T-helper 1 cell treated with Interleukin-12 subunit alpha and Interleukin-12 subunit beta and Interleukin-4 antibody, amounts not matched to agents 30 μg/mL and 1 μg/mL, for 36 hours (primary cell): ENCODE measurements around the gene DNM3.
"Not testable (repeated sequence)": the region's sequence is repeated elsewhere in the genome, so short reads cannot be mapped to it uniquely, and the experiment has no call there.

Experiments
- H3K27ac Mint-ChIP-seq: one replicate; pipeline ENCODE4 v1.8.0; 2021; ENCODE audit warnings: mild to moderate bottlenecking, mixed read lengths
- H3K27me3 Mint-ChIP-seq: one replicate; pipeline ENCODE4 v1.8.0; 2021; ENCODE audit warnings: low read depth, mixed read lengths
- H3K36me3 Mint-ChIP-seq: one replicate; pipeline ENCODE4 v1.8.0; 2021; ENCODE audit warnings: low read depth, mixed read lengths
- H3K4me1 Mint-ChIP-seq: one replicate; pipeline ENCODE4 v1.8.0; 2021; ENCODE audit warnings: low read depth, mixed read lengths
- H3K4me3 Mint-ChIP-seq: one replicate; pipeline ENCODE4 v1.8.0; 2021; ENCODE audit warnings: mild to moderate bottlenecking, moderate library complexity, mixed read lengths
- H3K9me3 Mint-ChIP-seq: one replicate; pipeline ENCODE4 v1.8.0; 2021; ENCODE audit warnings: mixed read lengths

Gene DNM3

GRCh38 chr1:172003766-172004530 is 162.7 kb downstream of the DNM3 start:
- Mint-ChIP-seq H3K27me3 (no peaks in the 10 kb centered on the region), H3K36me3 (no peaks in the 10 kb centered on the region), H3K27ac (no peak overlapping the region), H3K4me3 (no peak overlapping the region), H3K4me1 (no peaks in the 10 kb centered on the region), H3K9me3 (no peaks in the 10 kb centered on the region)

GRCh38 chr1:172004671-172005070 is 163.4 kb downstream of the DNM3 start:
- H3K27ac Mint-ChIP-seq: no peak overlapping the region
- no peaks in the 10 kb centered on the region for H3K4me1 Mint-ChIP-seq
- H3K9me3 Mint-ChIP-seq: no peaks in the 10 kb centered on the region
- H3K27me3 Mint-ChIP-seq: no peaks in the 10 kb centered on the region
- H3K4me3 Mint-ChIP-seq: no peak overlapping the region
- no peaks in the 10 kb centered on the region for H3K36me3 Mint-ChIP-seq

GRCh38 chr1:172005856-172006255 is 164.6 kb downstream of the DNM3 start:
- no peaks in the 10 kb centered on the region for H3K27me3 Mint-ChIP-seq
- H3K27ac Mint-ChIP-seq: no peak overlapping the region
- peaks cover 1% of the 10 kb centered on the region for H3K36me3 Mint-ChIP-seq
- H3K4me3 Mint-ChIP-seq: no peak overlapping the region
- H3K4me1 Mint-ChIP-seq: no peaks in the 10 kb centered on the region
- H3K9me3 Mint-ChIP-seq: peaks cover 6% of the 10 kb centered on the region

GRCh38 chr1:172006660-172007059 is 165.4 kb downstream of the DNM3 start:
- H3K9me3 Mint-ChIP-seq: peaks cover 6% of the 10 kb centered on the region
- no peak overlapping the region for H3K27ac Mint-ChIP-seq
- H3K4me3 Mint-ChIP-seq: no peak overlapping the region
- H3K36me3 Mint-ChIP-seq: peaks cover 1% of the 10 kb centered on the region
- peaks cover under 1% of the 10 kb centered on the region for H3K27me3 Mint-ChIP-seq
- no peaks in the 10 kb centered on the region for H3K4me1 Mint-ChIP-seq

GRCh38 chr1:172018727-172019311 is 177.5 kb downstream of the DNM3 start:
- Mint-ChIP-seq H3K4me1 (no peaks in the 10 kb centered on the region), H3K4me3 (no peak overlapping the region)

GRCh38 chr1:172019976-172020375 is 178.7 kb downstream of the DNM3 start:
- no peak overlapping the region for H3K4me3 Mint-ChIP-seq
- peaks cover 3% of the 10 kb centered on the region for H3K9me3 Mint-ChIP-seq
- no peak overlapping the region for H3K27ac Mint-ChIP-seq
- H3K27me3 Mint-ChIP-seq: peaks cover 30% of the 10 kb centered on the region
- H3K36me3 Mint-ChIP-seq: no peaks in the 10 kb centered on the region
- no peaks in the 10 kb centered on the region for H3K4me1 Mint-ChIP-seq

More at GRCh38 chr1:172018727-172019311, 177.5 kb downstream of the DNM3 start:
- H3K9me3 Mint-ChIP-seq: peaks cover 3% of the 10 kb centered on the region
- peaks cover 37% of the 10 kb centered on the region for H3K27me3 Mint-ChIP-seq
- H3K36me3 Mint-ChIP-seq: no peaks in the 10 kb centered on the region
- H3K27ac Mint-ChIP-seq: no peak overlapping the region

- H3K36me3 Mint-ChIP-seq: no peaks in the 10 kb centered on the region
- H3K4me1 Mint-ChIP-seq: no peaks in the 10 kb centered on the region
- peaks cover 20% of the 10 kb centered on the region for H3K27me3 Mint-ChIP-seq
- H3K4me3 Mint-ChIP-seq: no peak overlapping the region
- H3K9me3 Mint-ChIP-seq: peaks cover 4% of the 10 kb centered on the region
- no peak overlapping the region for H3K27ac Mint-ChIP-seq
Observed at GRCh38 chr1:172024516-172024915, 183.2 kb downstream of the DNM3 start.

GRCh38 chr1:172024944-172025738 is 183.8 kb downstream of the DNM3 start:
- peaks cover 15% of the 10 kb centered on the region for H3K27me3 Mint-ChIP-seq
- H3K36me3 Mint-ChIP-seq, H3K9me3 Mint-ChIP-seq, H3K4me1 Mint-ChIP-seq, H3K4me3 Mint-ChIP-seq, H3K27ac Mint-ChIP-seq: not testable (repeated sequence)

GRCh38 chr1:172040466-172040865 is 199.2 kb downstream of the DNM3 start:
- Mint-ChIP-seq H3K27ac (no peak overlapping the region), H3K4me3 (no peak overlapping the region), H3K27me3 (no peaks in the 10 kb centered on the region), H3K9me3 (peaks cover 6% of the 10 kb centered on the region), H3K36me3 (peaks cover 5% of the 10 kb centered on the region), H3K4me1 (peaks cover 4% of the 10 kb centered on the region)

GRCh38 chr1:172041102-172041501 is 199.8 kb downstream of the DNM3 start:
- Mint-ChIP-seq H3K27me3 (no peaks in the 10 kb centered on the region), H3K27ac (no peak overlapping the region), H3K4me3 (no peak overlapping the region), H3K9me3 (peaks cover 6% of the 10 kb centered on the region), H3K4me1 (peaks cover 4% of the 10 kb centered on the region), H3K36me3 (peaks cover 5% of the 10 kb centered on the region)

- Mint-ChIP-seq H3K4me1 (peaks cover 4% of the 10 kb centered on the region), H3K36me3 (peaks cover 5% of the 10 kb centered on the region), H3K27ac (no peak overlapping the region), H3K9me3 (peaks cover 6% of the 10 kb centered on the region), H3K27me3 (no peaks in the 10 kb centered on the region), H3K4me3 (no peak overlapping the region)
Observed at GRCh38 chr1:172041742-172042141, 200.4 kb downstream of the DNM3 start.

GRCh38 chr1:172043900-172044299 is 202.6 kb downstream of the DNM3 start:
- peaks cover 5% of the 10 kb centered on the region for H3K36me3 Mint-ChIP-seq
- peaks cover 6% of the 10 kb centered on the region for H3K9me3 Mint-ChIP-seq
- no peak overlapping the region for H3K4me3 Mint-ChIP-seq
- no peaks in the 10 kb centered on the region for H3K27me3 Mint-ChIP-seq
- no peak overlapping the region for H3K27ac Mint-ChIP-seq
- H3K4me1 Mint-ChIP-seq: peaks cover 4% of the 10 kb centered on the region

- Mint-ChIP-seq H3K27me3 (no peaks in the 10 kb centered on the region), H3K9me3 (no peaks in the 10 kb centered on the region), H3K27ac (no peak overlapping the region), H3K36me3 (no peaks in the 10 kb centered on the region), H3K4me1 (no peaks in the 10 kb centered on the region), H3K4me3 (no peak overlapping the region)
Observed at GRCh38 chr1:172051898-172052297, 210.6 kb downstream of the DNM3 start.

- Mint-ChIP-seq H3K27me3 (no peaks in the 10 kb centered on the region), H3K4me3 (no peak overlapping the region), H3K27ac (no peak overlapping the region), H3K9me3 (no peaks in the 10 kb centered on the region), H3K4me1 (no peaks in the 10 kb centered on the region), H3K36me3 (no peaks in the 10 kb centered on the region)
Observed at GRCh38 chr1:172054172-172054571, 212.9 kb downstream of the DNM3 start.
